HEK293 (cell line): ENCODE data around the gene LAMA2.

ENCODE experiments used
- CTCF ChIA-PET: fragments of 350-600 bp; formaldehyde crosslinking; extraction: SDS; loops from one replicate; lab custom pipeline; 2021; ENCODE audit warnings: antibody characterized with exemption; lab: Yijun Ruan, JAX
- POLR2A ChIA-PET: fragments of 300-600 bp; formaldehyde crosslinking; extraction: SDS; loops from one replicate; lab custom pipeline; 2020; ENCODE audit warnings: antibody characterized with exemption, inconsistent platforms; lab: Yijun Ruan, JAX
- H3K27ac ChIP-seq: fragments of 200-500 bp; sonication (Bioruptor generic); 2 replicates; pipeline ENCODE4 v1.5.1; 2014; ENCODE audit warnings: low read depth, low read length, control low read depth, inconsistent platforms; ENCODE audit errors: extremely low read depth
- H3K36me3 ChIP-seq, 2 experiments: fragments of 200-500 bp in 1 of 2; sonication (Bioruptor generic) in 1 of 2; 1 replicate in 1 of 2; 2 replicates in 1 of 2; pipeline ENCODE4 v1.5.1; 2014 to 2017; ENCODE audit warnings: inconsistent platforms in 2 of 2, low read length in 2 of 2; ENCODE audit not compliant: control insufficient read depth in 2 of 2, insufficient read depth in 1 of 2
- H3K4me1 ChIP-seq: fragments of 200-500 bp; sonication (Bioruptor generic); 2 replicates; pipeline ENCODE4 v1.5.1; 2014; ENCODE audit warnings: mild to moderate bottlenecking, low read length, inconsistent platforms; ENCODE audit not compliant: control insufficient read depth, insufficient read depth
- H3K4me3 ChIP-seq: 2 replicates; pipeline ENCODE4 v1.5.1; 2011; ENCODE audit warnings: low read depth, mild to moderate bottlenecking, control low read depth, low read length, moderate library complexity
- H3K9me3 ChIP-seq: fragments of 200-500 bp; sonication (Bioruptor generic); 2 replicates; pipeline ENCODE4 v1.5.1; 2014; ENCODE audit warnings: low read depth, low read length, inconsistent platforms; ENCODE audit not compliant: control insufficient read depth, insufficient read depth
- BCL11A ChIP-seq: fragments of 450-650 bp; formaldehyde crosslinking; IDR thresholded peaks from 2 replicates; pipeline ENCODE4 v1.5.1; 2016; ENCODE audit warnings: low read depth, missing biosample characterization, missing genetic modification characterization
- GLI2 ChIP-seq: fragments of 450-650 bp; formaldehyde crosslinking; IDR thresholded peaks from 2 replicates; pipeline ENCODE4; 2017; ENCODE audit warnings: missing biosample characterization, missing genetic modification characterization, low read depth, borderline replicate concordance
- HOXD13 ChIP-seq: sonication (generic); formaldehyde crosslinking; IDR thresholded peaks from 2 replicates; pipeline ENCODE4 v1.8.0; 2022; ENCODE audit warnings: missing genetic modification reagents, borderline replicate concordance
- KLF1 ChIP-seq: fragments of 450-650 bp; formaldehyde crosslinking; IDR thresholded peaks from 2 replicates; pipeline ENCODE4 v1.5.1; 2016; ENCODE audit warnings: missing biosample characterization, missing genetic modification characterization
- SP7 ChIP-seq: fragments of 450-650 bp; formaldehyde crosslinking; IDR thresholded peaks from 2 replicates; pipeline ENCODE4 v1.5.1; 2016; ENCODE audit warnings: missing biosample characterization, missing genetic modification characterization
- YY1 ChIP-seq: fragments of 450-650 bp; formaldehyde crosslinking; IDR thresholded peaks from 2 replicates; pipeline ENCODE4 v1.5.1; 2018; ENCODE audit warnings: missing biosample characterization, missing genetic modification characterization
- ZEB2 ChIP-seq: fragments of 450-650 bp; formaldehyde crosslinking; IDR thresholded peaks from 2 replicates; pipeline ENCODE4 v1.5.1; 2016; ENCODE audit warnings: missing biosample characterization, missing genetic modification characterization
- ZNF155 ChIP-seq: fragments of 450-650 bp; formaldehyde crosslinking; IDR thresholded peaks from 2 replicates; pipeline ENCODE4 v1.5.1; 2016; ENCODE audit warnings: missing biosample characterization, missing genetic modification characterization
- ZNF248 ChIP-seq: fragments of 450-650 bp; formaldehyde crosslinking; IDR thresholded peaks from 2 replicates; pipeline ENCODE4 v1.5.1; 2017; ENCODE audit warnings: missing biosample characterization, missing genetic modification characterization
- ZNF266 ChIP-seq: fragments of 450-650 bp; formaldehyde crosslinking; IDR thresholded peaks from 2 replicates; pipeline ENCODE4 v1.5.1; 2016; ENCODE audit warnings: missing biosample characterization, missing genetic modification characterization, low read depth
- ZNF335 ChIP-seq: fragments of 450-650 bp; formaldehyde crosslinking; conservative IDR thresholded peaks from 2 replicates; pipeline ENCODE4 v1.5.1; 2016; ENCODE audit warnings: missing biosample characterization, missing genetic modification characterization
- ZNF394 ChIP-seq: fragments of 450-650 bp; formaldehyde crosslinking; IDR thresholded peaks from 2 replicates; pipeline ENCODE4 v1.5.1; 2016; ENCODE audit warnings: missing biosample characterization, missing genetic modification characterization, mild to moderate bottlenecking, moderate library complexity, borderline replicate concordance
- ZNF501 ChIP-seq: fragments of 450-650 bp; formaldehyde crosslinking; IDR thresholded peaks from 2 replicates; pipeline ENCODE4 v1.5.1; 2016; ENCODE audit warnings: missing biosample characterization, missing genetic modification characterization
- ZNF549 ChIP-seq: fragments of 450-650 bp; IDR thresholded peaks from 2 replicates; pipeline ENCODE4 v1.5.1; 2018; ENCODE audit warnings: missing biosample characterization, missing genetic modification characterization, mild to moderate bottlenecking, inconsistent platforms, moderate library complexity
- ZNF558 ChIP-seq: fragments of 450-650 bp; formaldehyde crosslinking; IDR thresholded peaks from 2 replicates; pipeline ENCODE4 v1.5.1; 2016; ENCODE audit warnings: missing biosample characterization, missing genetic modification characterization
- ZNF585B ChIP-seq: fragments of 450-650 bp; formaldehyde crosslinking; IDR thresholded peaks from 2 replicates; pipeline ENCODE4 v1.5.1; 2016; ENCODE audit warnings: missing biosample characterization, missing genetic modification characterization
- ZNF626 ChIP-seq: fragments of 450-650 bp; sonication (Bioruptor Pico); formaldehyde crosslinking; IDR thresholded peaks from 2 replicates; pipeline ENCODE4 v1.5.1; 2018; ENCODE audit warnings: missing biosample characterization, missing genetic modification characterization, inconsistent platforms
- ZNF707 ChIP-seq: fragments of 450-650 bp; formaldehyde crosslinking; IDR thresholded peaks from 2 replicates; pipeline ENCODE4 v1.5.1; 2016; ENCODE audit warnings: missing biosample characterization, missing genetic modification characterization
- ZNF792 ChIP-seq: fragments of 450-650 bp; formaldehyde crosslinking; IDR thresholded peaks from 2 replicates; pipeline ENCODE4 v1.5.1; 2016; ENCODE audit warnings: missing biosample characterization, missing genetic modification characterization
- TF ChIP-seq, protein P1 (sequence below): fragments of 450-650 bp; formaldehyde crosslinking; IDR thresholded peaks from 2 replicates; pipeline ENCODE4 v1.5.1; 2016; ENCODE audit warnings: missing biosample characterization, missing genetic modification characterization
- TF ChIP-seq, protein P2 (sequence below): IDR thresholded peaks from 2 replicates; pipeline ENCODE4 v1.6.1; 2011; ENCODE audit warnings: mild to moderate bottlenecking, low read depth, low read length, borderline replicate concordance
- TF ChIP-seq, protein P3 (sequence below): fragments of 450-650 bp; formaldehyde crosslinking; IDR thresholded peaks from 2 replicates; pipeline ENCODE4 v1.5.1; 2016; ENCODE audit warnings: missing biosample characterization, missing genetic modification characterization
- TF ChIP-seq, protein P4 (sequence below): fragments of 450-650 bp; formaldehyde crosslinking; IDR thresholded peaks from 2 replicates; pipeline ENCODE4 v1.5.1; 2017; ENCODE audit warnings: missing biosample characterization, missing genetic modification characterization
- TF ChIP-seq, protein P5 (sequence below): fragments of 450-650 bp; formaldehyde crosslinking; IDR thresholded peaks from 2 replicates; pipeline ENCODE4 v1.5.0; 2017; ENCODE audit warnings: missing biosample characterization, missing genetic modification characterization, borderline replicate concordance
- TF ChIP-seq, protein P6 (sequence below): fragments of 450-650 bp; formaldehyde crosslinking; IDR thresholded peaks from 2 replicates; pipeline ENCODE4 v1.5.1; 2016; ENCODE audit warnings: missing biosample characterization, missing genetic modification characterization
- TF ChIP-seq, protein P7 (sequence below): fragments of 450-650 bp; formaldehyde crosslinking; IDR thresholded peaks from 2 replicates; pipeline ENCODE4 v1.5.1; 2016; ENCODE audit warnings: missing biosample characterization, missing genetic modification characterization

LAMA2 gene

DNA sequence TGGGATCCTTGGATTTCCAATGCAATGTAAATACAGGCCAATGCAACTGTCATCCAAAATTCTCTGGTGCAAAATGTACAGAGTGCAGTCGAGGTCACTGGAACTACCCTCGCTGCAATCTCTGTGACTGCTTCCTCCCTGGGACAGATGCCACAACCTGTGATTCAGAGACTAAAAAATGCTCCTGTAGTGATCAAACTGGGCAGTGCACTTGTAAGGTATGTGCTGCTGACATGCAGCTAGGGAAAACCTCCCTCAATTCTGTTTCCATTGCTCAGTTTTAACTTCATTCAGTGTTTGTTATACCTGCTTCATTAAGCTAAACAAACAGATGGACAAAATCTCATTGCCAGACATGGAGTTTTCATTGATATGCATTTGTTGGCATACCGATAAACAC, 429.9 kb downstream of the LAMA2 start:
- no peak overlapping the region for H3K4me3 ChIP-seq
- no peak overlapping the region for H3K27ac ChIP-seq
- TF ChIP-seq ZNF266 (tag by site-specific recombination) (no peak), ZNF707 (tag by site-specific recombination) (no peak), SP7 (no peak), GLI2 (tag by site-specific recombination) (no peak), YY1 (no peak), HOXD13 (CRISPR knock-in tag) (no peak), ZNF248 (tag by site-specific recombination) (no peak), ZNF335 (tag by site-specific recombination) (no peak), ZNF558 (tag by site-specific recombination) (no peak), ZEB2 (no peak), ZNF626 (no peak), ZNF585B (tag by site-specific recombination) (no peak), ZNF792 (tag by site-specific recombination) (no peak), BCL11A (tag by site-specific recombination) (no peak)
- TF ChIP-seq, protein P1, sequence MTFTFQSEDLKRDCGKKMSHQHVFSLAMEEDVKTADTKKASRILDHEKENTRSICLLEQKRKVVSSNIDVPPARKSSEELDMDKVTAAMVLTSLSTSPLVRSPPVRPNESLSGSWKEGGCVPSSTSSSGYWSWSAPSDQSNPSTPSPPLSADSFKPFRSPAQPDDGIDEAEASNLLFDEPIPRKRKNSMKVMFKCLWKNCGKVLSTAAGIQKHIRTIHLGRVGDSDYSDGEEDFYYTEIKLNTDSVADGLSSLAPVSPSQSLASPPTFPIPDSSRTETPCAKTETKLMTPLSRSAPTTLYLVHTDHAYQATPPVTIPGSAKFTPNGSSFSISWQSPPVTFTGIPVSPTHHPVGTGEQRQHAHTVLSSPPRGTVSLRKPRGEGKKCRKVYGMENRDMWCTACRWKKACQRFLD (tag by site-specific recombination) = no peak
- TF ChIP-seq, protein P2, sequence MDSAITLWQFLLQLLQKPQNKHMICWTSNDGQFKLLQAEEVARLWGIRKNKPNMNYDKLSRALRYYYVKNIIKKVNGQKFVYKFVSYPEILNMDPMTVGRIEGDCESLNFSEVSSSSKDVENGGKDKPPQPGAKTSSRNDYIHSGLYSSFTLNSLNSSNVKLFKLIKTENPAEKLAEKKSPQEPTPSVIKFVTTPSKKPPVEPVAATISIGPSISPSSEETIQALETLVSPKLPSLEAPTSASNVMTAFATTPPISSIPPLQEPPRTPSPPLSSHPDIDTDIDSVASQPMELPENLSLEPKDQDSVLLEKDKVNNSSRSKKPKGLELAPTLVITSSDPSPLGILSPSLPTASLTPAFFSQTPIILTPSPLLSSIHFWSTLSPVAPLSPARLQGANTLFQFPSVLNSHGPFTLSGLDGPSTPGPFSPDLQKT = no peak
- TF ChIP-seq, protein P3, sequence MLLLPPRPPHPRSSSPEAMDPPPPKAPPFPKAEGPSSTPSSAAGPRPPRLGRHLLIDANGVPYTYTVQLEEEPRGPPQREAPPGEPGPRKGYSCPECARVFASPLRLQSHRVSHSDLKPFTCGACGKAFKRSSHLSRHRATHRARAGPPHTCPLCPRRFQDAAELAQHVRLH (tag by site-specific recombination) = no peak
- TF ChIP-seq, protein P4, sequence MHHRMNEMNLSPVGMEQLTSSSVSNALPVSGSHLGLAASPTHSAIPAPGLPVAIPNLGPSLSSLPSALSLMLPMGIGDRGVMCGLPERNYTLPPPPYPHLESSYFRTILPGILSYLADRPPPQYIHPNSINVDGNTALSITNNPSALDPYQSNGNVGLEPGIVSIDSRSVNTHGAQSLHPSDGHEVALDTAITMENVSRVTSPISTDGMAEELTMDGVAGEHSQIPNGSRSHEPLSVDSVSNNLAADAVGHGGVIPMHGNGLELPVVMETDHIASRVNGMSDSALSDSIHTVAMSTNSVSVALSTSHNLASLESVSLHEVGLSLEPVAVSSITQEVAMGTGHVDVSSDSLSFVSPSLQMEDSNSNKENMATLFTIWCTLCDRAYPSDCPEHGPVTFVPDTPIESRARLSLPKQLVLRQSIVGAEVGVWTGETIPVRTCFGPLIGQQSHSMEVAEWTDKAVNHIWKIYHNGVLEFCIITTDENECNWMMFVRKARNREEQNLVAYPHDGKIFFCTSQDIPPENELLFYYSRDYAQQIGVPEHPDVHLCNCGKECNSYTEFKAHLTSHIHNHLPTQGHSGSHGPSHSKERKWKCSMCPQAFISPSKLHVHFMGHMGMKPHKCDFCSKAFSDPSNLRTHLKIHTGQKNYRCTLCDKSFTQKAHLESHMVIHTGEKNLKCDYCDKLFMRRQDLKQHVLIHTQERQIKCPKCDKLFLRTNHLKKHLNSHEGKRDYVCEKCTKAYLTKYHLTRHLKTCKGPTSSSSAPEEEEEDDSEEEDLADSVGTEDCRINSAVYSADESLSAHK (tag by site-specific recombination) = no peak
- ChIA-PET CTCF (no interaction called here), POLR2A (interaction anchor here (0.6 kb wide), 1 partner anchor 118 kb away, joined by 7 read pairs; no protein-coding TSS in a partner anchor)
- H3K9me3 ChIP-seq = no peaks in the 10 kb centered on the region
- H3K4me1 ChIP-seq = peaks cover under 1% of the 10 kb centered on the region; the same call in 1 of the 2 replicates
- no peaks in the 10 kb centered on the region for H3K36me3 ChIP-seq

DNA sequence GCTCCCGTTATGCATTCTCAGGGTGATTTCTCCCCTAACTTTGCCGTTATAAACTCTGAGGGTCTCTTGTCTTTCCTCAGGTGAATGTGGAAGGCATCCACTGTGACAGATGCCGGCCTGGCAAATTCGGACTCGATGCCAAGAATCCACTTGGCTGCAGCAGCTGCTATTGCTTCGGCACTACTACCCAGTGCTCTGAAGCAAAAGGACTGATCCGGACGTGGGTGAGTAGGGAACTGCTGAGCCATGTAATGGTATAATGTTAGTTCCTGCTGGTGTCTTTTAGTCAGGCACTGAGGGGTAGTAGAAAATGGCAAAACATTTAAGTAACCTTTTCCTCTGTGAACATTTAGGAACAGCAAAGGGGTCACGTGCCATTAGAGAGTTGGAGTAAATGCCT, 431.6 kb downstream of the LAMA2 start:
- ChIA-PET POLR2A (no interaction called here), CTCF (interaction anchor here (0.6 to 0.7 kb wide), 2 partner anchors 391 to 1144 kb away, joined by 3 read pairs; no protein-coding TSS in a partner anchor)
- H3K4me1 ChIP-seq = peaks cover 6% of the 10 kb centered on the region; the same call in 1 of the 2 replicates
- H3K9me3 ChIP-seq = no peaks in the 10 kb centered on the region
- H3K27ac ChIP-seq = no peak overlapping the region
- H3K4me3 ChIP-seq = no peak overlapping the region
- TF ChIP-seq KLF1 (tag by site-specific recombination) = no peak
- no peak for TF ChIP-seq ZNF501 (tag by site-specific recombination)
- TF ChIP-seq, protein P5, sequence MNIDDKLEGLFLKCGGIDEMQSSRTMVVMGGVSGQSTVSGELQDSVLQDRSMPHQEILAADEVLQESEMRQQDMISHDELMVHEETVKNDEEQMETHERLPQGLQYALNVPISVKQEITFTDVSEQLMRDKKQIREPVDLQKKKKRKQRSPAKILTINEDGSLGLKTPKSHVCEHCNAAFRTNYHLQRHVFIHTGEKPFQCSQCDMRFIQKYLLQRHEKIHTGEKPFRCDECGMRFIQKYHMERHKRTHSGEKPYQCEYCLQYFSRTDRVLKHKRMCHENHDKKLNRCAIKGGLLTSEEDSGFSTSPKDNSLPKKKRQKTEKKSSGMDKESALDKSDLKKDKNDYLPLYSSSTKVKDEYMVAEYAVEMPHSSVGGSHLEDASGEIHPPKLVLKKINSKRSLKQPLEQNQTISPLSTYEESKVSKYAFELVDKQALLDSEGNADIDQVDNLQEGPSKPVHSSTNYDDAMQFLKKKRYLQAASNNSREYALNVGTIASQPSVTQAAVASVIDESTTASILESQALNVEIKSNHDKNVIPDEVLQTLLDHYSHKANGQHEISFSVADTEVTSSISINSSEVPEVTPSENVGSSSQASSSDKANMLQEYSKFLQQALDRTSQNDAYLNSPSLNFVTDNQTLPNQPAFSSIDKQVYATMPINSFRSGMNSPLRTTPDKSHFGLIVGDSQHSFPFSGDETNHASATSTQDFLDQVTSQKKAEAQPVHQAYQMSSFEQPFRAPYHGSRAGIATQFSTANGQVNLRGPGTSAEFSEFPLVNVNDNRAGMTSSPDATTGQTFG = no peak
- no peak for TF ChIP-seq ZNF549 (tag by site-specific recombination)
- TF ChIP-seq, protein P6, sequence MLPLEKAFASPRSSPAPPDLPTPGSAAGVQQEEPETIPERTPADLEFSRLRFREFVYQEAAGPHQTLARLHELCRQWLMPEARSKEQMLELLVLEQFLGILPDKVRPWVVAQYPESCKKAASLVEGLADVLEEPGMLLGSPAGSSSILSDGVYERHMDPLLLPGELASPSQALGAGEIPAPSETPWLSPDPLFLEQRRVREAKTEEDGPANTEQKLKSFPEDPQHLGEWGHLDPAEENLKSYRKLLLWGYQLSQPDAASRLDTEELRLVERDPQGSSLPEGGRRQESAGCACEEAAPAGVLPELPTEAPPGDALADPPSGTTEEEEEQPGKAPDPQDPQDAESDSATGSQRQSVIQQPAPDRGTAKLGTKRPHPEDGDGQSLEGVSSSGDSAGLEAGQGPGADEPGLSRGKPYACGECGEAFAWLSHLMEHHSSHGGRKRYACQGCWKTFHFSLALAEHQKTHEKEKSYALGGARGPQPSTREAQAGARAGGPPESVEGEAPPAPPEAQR = no peak
- TF ChIP-seq ZNF394 = no peak
- TF ChIP-seq, protein P7, sequence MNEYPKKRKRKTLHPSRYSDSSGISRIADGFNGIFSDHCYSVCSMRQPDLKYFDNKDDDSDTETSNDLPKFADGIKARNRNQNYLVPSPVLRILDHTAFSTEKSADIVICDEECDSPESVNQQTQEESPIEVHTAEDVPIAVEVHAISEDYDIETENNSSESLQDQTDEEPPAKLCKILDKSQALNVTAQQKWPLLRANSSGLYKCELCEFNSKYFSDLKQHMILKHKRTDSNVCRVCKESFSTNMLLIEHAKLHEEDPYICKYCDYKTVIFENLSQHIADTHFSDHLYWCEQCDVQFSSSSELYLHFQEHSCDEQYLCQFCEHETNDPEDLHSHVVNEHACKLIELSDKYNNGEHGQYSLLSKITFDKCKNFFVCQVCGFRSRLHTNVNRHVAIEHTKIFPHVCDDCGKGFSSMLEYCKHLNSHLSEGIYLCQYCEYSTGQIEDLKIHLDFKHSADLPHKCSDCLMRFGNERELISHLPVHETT (tag by site-specific recombination) = no peak
- no peak for TF ChIP-seq ZNF155
- TF ChIP-seq, all 188 proteins: peak for 0
- no peaks in the 10 kb centered on the region for H3K36me3 ChIP-seq
